Ureter (tissue), 1 donor: Measurements from ENCODE around the gene TBCEL. TPM values are rescaled to one million over a fixed set of nuclear protein-coding genes. Genes with fewer than 3 reads are reported as not detected.
A peak's percentile ranks its signal among the peaks of the same experiment; 100 is the strongest.
"Not testable (repeated sequence)": the region's sequence is repeated elsewhere in the genome, so short reads cannot be mapped to it uniquely, and the experiment has no call there.

Experiments used
- DNase-seq: peaks from one replicate; pipeline ENCODE4 v3.0.0-alpha.2; 2020; ENCODE audit warnings: low spot score
- total RNA-seq: library from RNA; stranded (reverse); gene quantifications from one replicate; pipeline ENCODE4 v1.2.4, GENCODE V29; 2023
- donor health status: DM: yes; HTN: yes; CAD: no.

Gene TBCEL, protein sequence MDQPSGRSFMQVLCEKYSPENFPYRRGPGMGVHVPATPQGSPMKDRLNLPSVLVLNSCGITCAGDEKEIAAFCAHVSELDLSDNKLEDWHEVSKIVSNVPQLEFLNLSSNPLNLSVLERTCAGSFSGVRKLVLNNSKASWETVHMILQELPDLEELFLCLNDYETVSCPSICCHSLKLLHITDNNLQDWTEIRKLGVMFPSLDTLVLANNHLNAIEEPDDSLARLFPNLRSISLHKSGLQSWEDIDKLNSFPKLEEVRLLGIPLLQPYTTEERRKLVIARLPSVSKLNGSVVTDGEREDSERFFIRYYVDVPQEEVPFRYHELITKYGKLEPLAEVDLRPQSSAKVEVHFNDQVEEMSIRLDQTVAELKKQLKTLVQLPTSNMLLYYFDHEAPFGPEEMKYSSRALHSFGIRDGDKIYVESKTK
- 31.0 TPM for total RNA-seq

DNA sequence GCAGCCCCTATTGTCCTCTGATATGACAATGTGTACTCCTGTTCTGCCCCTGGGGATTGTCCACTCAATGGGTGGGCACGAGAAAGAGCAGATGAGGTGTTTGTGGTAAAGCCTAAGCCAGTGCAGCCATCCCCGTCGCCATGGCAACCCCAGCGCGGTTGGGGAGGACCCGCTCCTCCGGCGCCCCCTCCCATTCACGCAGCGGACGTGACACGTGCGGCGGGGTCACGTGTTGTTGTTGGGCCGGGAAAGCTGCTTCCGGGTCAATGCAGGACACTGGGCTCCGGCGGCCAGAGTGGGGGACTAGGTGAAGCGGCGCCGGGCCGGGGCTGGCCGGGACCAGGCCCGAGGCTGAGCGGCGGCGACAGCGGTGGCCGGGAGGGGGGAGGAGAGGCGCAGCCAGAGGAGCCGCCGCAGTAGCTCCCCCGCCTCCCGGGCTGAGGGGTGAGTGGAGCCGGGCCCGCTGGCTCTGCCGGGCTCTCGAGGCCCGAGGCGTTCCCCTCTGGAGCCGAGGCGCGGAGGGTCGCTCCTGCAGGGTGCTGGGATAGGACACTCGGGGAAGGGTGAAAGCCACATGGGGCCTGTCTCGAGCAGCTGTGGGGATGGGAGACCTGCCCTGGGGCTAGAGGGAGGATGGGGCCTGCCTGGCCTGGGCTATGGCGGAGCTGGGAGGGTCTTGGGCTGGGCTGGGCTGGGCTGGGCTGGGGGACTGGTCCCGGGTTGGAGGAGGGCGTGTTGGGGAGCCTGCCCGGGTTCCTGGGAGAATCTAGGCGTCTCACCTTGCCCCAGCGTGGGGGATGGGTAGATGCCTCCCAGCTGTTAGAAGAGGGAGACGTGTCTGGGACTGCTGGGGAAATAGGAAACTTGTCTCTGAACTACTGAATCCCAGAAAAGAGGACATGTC lies at the start of gene TBCEL:
Gene TBCEL, plus strand, starts transcription at position 255 of the 904 bp plus-strand sequence. CDS start 21,589 bp downstream, outside the sequence.
- DNase-seq: peak; percentile 87

- DNase-seq: no peak
These were observed 49.4 kb upstream of the TBCEL start for GRCh38 chr11:120974466-120974865.

GRCh38 chr11:120974965-120975364 lies 48.9 kb upstream of the TBCEL start:
- no peak for DNase-seq

DNA sequence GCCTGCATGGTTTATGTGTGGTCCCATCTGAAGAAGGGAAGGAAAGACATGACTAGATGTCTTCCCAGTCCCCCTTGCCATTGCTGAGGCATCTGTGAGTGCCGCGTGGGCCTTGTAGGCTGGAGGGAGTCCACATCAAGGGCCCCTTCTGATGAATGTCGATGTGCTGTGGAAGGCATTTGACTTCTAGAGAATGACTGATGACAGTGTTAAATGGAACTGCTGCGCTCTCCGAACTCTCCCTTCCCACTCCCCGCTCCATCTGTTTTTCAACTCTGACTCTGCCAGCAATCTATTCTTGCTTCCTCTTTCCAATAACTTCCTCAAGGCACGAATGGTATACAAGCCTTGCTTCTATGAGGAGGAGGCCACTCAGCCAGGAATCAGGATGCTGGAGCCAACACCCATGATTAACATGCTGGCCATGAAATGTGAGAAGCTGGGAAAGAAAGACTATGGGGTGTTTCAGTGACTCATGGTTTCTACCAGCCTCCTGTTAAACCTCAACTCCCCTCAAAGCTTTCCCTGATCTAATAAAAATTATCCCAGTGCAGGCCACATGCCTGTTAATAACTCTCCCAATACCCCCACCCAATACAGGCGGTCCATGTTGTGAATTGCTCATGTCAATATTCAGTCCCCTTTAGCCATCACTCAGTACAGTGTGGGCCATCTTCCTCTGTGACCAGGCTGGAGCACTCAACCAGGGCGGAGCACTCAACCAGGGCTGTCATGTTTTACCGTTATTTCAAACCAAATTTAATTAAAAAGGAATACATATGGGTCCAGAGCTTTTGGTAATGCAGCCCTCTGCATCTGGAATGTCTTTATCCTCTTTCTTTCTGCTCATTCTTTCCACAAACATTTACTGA lies 46.4 kb upstream of the TBCEL start:
- no peak for DNase-seq

DNA sequence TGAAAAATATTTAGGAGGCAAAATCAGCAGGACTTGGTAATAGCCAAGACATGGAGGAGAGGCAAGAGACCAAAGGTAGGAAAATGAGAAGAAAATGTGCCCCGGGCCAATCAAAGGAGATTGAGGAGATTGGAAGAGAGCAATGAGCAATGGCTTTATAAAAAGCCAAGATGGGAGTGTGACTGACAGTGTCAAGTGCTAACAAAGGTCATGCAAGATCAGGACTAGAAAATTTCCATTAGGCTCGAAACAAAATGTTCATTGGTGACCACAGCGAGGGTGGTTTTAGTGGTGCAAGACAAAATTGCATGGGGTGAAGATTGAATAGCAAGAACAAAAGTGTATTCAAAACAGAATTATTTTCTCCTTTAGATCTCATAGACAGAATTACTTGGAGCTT lies 45.2 kb upstream of the TBCEL start:
- DNase-seq: no peak

GRCh38 chr11:120985718-120986569 lies 38.0 kb upstream of the TBCEL start:
- DNase-seq: peak; percentile 43

- DNase-seq: no peak
These were observed 35.3 kb upstream of the TBCEL start for GRCh38 chr11:120988603-120989002.

- no peak for DNase-seq
These were observed 31.8 kb upstream of the TBCEL start for GRCh38 chr11:120991830-120992686.

GRCh38 chr11:120994091-120994859 lies 29.6 kb upstream of the TBCEL start:
- no peak for DNase-seq

DNA sequence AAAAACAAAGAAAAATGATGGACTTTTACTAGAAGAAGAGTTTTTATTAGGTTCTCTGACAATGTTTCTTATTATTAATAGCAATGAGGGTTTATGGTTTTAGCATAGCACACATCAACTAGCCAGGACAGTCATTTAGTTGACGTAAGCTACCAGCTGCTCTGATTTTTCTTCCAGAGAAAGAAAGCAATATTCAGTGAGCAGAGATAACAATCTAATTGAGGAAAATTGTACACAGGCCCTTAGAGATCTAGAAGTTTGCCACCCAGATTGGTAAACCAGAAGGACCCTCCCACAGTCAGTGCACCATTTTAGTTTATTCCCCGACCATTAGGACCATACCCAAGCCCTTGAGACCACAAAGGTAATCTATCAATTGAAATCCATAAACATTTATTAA lies 28.7 kb upstream of the TBCEL start:
- no peak for DNase-seq

DNA sequence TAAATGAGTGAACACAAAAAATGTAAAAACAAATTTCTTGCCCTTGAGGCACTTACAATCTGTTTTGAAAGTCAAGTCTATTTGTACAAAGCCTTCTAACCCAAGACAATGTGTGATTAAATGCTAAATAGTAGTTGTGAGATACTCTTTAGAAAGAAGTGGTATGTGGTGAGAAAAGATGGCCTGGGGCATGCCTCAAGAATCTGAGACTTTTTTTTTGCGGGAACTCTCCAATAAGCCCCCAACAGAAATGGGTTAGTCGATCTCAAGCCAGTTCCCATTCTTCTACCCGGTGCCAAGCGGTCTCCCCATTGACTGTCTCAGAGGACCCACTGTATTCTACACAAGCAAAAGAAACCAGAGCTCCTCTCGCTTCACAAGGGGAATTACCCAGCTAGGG lies 26.9 kb upstream of the TBCEL start:
- DNase-seq: no peak

- DNase-seq: no peak
These were observed 25.3 kb upstream of the TBCEL start for GRCh38 chr11:120998581-120998980.

DNA sequence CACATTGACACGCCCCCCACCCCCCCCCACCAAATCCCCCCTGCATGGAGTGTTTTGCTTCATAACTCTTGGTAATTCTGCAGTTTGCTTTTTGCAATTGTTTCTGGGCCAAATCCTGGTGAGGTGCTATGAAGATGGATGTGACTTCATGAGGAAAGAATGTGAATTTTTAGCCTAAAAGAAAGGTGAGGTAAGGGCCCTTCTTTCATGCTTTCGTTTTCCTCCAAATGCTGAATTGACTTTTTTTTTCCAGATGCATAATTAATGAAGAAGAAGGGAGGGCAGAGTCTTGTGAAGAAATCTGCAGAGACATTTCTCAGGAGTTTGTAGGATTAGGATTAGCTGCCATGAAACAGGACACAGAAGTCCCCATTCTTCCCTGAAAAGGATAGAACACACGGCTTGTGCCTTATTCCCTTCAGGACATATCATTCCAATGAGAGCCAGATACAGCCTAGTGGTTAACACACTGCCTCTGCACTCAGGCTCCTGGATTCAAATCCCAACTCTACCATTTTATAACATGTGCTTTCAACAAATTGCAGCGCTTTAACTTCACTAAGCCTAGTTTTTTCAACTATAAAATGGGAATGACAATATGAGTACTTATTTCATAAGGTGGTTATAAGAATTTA lies 19.6 kb upstream of the TBCEL start:
- DNase-seq: no peak

DNA sequence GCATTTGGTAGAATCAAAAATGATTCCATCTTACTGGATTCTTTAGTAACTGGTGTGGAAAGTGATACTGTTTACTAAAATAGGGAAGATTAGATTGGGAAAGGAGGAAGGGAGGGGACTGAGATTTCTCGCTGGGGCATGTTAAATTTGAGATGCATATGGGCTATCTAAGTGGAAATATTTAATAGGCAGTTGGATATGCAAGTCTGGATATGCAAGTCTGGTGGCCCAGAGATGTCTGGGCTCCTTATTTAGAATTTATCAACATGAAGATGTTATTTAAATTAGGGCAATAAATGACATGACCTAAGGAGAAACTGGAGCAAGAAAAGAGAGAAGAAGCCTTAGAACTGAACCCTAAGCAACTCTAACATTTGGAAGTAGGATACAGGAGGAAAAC lies 17.0 kb upstream of the TBCEL start:
- DNase-seq: no peak

- DNase-seq: no peak
These were observed 15.4 kb upstream of the TBCEL start for GRCh38 chr11:121008551-121008950.

- no peak for DNase-seq
These were observed 11.8 kb upstream of the TBCEL start for GRCh38 chr11:121012091-121012490.

- DNase-seq: no peak
These were observed 5.2 kb upstream of the TBCEL start for GRCh38 chr11:121018746-121019145.

DNA sequence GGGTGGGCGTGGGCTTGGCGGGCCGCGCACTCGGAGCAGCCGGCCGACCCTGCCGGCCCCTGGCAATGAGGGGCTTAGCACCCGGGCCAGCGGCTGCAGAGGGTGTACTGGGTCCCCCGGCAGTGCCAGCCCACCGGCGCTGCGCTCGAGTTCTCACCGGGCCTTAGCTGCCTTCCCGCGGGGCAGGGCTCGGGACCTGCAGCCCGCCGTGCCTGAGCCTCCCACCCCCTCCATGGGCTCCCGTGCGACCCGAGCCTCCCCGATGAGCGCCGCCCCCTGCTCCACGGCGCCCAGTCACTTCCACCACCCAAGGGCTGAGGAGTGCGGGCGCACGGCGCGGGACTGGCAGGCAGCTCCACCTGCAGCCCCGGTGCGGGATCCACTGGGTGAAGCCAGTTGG lies 2.2 kb upstream of the TBCEL start:
- not testable (repeated sequence) for DNase-seq

DNA sequence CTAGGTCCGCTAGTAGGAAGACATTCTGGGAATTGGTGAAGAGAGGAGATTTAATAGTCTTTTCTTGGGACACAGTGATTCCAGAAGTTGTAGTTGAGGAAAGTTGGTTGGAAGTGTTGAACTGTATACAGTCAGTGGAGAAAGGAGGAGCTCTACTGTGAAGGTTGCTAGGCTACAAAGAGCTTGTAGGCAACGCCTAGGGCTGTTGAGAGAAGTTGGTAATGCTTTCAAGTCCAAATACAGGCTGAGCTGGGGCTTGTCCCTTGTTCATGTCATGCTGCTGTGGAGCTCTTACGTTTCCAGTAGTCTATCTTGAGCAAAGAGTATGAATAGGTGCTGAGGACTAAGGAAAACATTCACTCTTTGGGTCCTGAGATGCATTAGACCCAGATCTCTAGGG lies 1.1 kb downstream of the TBCEL start:
- no peak for DNase-seq
